Activated T-cell treated with anti-CD3 and anti-CD28 coated beads for 4 hours (primary cell): ENCODE data around the gene PDLIM5.
"Not testable (repeated sequence)": the region's sequence is repeated elsewhere in the genome, so short reads cannot be mapped to it uniquely, and the experiment has no call there.

ENCODE experiments used
- DNase-seq: peaks from one replicate; pipeline ENCODE4 v3.0.0-alpha.2; 2020

The PDLIM5 gene, protein sequence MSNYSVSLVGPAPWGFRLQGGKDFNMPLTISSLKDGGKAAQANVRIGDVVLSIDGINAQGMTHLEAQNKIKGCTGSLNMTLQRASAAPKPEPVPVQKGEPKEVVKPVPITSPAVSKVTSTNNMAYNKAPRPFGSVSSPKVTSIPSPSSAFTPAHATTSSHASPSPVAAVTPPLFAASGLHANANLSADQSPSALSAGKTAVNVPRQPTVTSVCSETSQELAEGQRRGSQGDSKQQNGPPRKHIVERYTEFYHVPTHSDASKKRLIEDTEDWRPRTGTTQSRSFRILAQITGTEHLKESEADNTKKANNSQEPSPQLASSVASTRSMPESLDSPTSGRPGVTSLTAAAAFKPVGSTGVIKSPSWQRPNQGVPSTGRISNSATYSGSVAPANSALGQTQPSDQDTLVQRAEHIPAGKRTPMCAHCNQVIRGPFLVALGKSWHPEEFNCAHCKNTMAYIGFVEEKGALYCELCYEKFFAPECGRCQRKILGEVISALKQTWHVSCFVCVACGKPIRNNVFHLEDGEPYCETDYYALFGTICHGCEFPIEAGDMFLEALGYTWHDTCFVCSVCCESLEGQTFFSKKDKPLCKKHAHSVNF

DNA sequence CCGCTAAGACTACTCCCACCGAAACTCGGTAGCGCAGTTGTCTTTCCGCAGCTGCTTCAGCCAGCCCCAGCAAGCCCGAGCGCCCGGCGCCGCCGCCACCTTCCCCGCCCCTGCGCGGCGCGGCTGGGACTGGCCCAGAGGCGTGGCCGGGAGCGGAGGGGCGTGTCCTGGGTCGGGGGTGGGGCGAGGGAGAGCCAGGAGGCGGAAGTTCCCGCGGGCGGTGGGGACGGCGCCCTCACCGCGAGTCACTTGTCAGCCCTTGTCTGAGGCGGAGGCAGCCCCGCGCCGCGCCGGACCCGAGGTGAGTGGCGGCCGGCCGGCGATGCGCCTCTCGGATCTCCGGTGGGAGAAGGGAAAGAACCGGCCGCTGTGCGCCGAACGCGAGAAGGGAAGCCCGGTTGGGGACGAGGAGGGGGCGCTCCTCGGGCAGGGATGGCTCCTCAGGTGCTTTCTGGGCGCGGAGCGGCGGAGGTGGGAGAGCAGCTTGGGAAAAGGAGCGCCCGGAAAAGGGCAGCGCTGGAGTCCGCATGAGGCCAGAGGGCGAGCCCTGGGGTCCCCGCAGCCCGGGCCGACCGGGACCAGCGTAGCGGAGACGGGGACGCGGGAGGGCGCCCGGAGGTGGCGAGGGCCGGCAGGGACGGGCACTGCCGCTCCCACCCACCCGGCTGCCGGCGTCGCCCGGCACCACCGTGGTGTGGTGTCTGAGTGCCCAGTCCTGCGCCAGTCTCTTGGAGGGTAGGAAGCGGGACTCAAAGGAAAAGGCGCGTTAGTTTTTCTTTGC is at the start of gene PDLIM5:
PDLIM5 (plus strand) TSS at position 248 of the 781 bp plus-strand sequence. CDS start 3,347 bp downstream, outside the sequence.
- peak; percentile 82 for DNase-seq

DNA sequence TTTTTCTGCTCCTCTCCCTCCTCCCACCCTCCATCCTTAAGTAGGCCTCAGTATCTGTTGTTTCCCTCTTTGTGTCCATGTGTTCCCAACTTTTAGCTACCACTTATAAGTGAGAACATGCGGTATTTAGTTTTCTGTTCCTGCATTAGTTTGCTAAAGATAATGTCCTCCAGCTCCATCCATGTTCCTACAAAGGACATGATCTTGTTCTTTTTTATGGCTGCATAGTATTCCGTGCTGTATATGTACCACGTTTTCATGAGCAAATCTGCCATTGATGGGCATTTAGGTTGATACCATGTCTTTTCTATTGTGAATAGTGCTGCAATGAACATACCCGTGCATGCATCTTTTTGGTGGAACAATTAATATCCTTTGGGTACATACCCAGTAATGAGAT is 49.3 kb upstream of the PDLIM5 start:
- DNase-seq: not testable (repeated sequence)

DNA sequence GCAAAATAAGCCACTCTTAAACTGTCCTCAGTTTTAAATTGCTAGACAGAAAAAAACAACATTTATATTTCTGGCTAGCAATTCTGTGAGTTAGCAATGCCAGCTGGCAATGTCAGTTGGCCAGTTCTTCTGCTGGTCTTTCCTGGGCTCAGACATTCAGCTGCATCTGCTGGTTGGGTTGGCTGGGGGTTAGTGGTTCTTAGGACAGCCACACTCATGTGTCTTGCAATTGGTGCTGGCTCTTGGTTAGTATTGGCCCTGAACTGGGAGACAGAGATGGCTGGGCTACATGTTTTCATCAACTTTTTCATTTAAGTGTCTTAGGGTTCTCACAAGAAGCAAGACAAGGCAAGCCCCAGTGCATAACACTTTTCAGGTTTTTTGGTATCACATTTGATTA is 48.0 kb upstream of the PDLIM5 start:
- DNase-seq: no peak

DNA sequence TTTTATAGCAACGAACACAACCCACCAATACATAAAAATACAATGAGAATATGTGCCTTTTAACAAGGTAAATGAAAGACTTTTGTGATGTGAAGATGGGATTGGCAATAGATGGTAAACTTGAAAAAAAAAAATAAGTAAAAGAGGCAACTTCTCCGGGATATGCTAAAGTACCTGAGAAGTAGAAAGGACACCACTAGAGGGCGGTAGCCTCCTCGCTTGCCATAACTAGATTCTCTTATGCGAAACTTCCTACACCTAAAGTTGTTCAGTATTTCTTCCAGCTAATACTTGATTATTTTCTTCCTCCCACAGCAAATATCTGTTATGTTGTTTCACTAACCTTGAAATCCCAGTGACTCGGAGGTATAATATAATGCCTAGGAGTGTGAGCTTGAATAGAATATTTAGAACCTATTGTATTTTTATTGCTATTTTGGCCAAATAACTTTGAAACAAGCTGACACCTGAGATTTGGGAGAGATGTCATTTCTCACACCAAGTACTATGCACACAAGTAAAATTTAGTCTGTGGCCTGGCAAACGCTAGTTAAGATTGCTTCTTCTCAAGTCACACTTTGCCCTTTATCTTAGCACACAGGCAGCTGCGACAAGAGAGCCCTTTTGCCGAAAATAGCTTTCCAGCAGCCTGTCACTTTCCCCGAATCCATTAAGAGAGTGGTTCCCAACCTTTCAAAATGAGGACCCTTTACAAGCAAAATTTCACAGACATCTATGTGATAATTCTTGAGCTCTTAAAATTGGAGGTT is 44.9 kb upstream of the PDLIM5 start:
- DNase-seq: peak; percentile 41

DNA sequence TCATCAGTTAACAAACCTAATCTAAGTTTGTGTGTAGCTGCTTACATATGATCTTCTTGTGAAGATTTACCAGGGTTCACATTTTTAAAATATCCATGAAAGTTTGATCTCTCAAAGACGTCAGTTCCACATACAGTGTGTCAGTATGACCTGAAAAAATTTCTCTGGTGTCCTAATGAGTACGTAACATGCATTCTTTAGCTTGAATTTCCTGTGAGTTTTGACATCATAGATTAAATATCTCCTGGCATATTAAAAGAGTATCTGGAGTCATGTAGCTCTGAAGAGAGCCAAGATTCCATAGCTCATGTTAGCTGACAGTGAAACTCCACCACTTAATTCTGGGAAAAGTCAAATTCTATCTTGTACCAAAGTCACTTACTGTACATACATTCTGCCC is 43.9 kb upstream of the PDLIM5 start:
- DNase-seq: no peak

DNA sequence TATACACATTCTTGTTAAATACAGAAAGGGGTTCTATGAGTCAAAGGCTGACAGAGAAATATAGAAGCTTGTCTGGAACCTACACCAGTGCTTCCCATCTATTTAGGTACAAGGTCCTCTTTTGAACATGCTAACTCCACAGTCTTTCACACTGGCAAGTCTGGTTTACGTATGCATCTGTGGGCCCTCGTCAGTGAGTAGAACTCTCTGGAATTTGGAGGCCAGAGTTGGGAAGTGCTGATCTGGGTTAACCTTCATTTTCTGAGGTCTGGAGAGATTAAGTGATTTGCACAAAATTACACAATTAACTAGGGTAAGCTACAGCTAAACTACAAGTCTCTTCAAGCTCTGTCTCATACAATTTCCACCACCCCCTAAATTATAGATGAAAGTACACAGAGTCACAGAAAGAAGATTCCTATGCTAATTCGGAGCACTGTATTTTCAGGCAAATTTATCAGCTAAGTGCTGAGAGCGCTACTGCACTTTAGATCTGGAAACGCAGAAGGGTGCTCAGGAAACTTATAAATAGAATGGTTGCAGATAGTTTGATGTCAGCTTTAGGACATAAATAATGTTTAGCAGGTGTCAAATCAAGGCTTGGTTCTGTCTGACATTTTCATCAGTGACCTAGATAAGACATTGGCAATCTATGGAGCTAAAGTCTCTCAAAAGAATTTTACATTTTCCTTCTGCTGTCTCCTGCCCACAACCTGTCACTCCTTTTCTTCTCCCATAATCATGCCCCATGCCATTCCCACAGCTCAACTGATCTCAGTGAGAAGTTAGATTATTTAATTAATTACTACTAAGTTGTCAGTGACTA is 43.0 kb upstream of the PDLIM5 start:
- no peak for DNase-seq

DNA sequence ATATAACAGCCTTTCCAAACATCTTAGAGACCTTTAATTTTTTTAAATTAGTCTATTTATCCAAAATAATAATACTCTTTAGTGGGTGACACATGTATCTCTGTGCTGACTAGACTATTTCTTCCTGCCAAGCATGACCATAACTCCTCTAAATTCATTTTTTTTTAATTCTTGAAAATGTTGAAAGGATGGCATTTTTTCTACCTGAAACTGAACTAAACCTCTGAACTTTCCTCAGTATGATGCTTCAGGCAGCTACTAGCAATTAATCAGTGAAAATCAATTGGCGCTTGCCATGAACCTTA is 42.4 kb upstream of the PDLIM5 start:
- DNase-seq: no peak

DNA sequence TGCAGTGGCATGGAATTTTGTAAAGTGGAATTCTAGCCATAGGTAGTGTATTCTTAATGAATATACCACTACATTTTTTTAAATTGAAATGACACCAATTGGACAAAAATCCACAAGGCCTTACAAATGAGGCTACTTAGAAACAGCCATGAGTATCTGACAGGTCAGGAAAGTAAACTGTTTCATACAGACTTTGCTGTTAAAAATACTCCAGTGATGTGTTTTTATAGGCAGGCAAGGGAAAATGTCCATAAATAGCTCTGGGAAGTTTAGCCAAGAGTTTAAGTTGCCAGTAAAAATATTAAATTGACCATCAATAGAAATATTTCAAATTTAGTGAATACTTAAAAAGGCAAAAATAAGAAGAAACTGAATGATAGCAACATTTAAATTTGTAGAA is 41.8 kb upstream of the PDLIM5 start:
- no peak for DNase-seq

DNA sequence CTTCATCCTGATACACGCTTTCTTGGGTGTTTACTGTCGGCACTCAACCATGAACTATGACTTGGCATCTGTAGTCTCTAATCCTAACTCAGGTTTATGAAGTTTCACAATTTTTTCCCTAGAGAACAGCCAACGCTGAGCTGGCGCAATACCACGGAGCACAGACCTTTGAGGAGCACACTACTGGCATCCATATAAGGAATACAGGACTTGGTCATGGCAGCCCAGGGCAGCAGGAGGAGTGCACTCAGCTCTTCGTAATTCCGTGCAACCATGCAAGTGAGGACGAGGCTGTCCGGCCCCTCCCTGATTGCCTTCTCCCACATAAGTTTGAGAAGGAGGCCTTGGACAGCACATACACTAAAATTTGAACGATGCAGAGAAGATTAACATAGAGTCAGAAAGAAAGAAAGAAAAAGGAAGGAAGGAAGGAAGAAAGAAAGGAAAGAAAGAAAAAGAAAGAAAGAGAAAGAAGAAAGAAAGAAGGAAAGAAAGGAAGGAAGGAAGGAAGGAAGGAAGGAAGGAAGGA is 41.0 kb upstream of the PDLIM5 start:
- no peak for DNase-seq

DNA sequence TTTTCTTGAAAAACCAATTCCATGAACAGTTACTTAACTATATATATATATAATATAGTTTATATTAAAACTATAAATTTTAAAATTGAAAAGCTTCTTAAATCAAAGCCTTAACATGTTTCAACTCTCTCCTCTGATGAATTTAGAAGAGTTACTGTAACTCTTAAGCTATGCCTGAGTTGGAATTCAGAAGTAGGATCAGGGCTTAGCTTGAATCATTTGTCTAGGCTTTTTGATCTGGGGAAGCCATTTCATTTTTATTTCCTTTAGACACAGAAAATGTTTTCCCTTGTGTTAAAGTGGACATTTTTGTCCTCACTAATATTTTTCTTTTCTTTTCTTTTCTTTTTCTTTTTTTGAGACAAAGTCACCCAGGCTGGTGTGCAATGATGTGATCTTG is 40.4 kb upstream of the PDLIM5 start:
- DNase-seq: no peak

DNA sequence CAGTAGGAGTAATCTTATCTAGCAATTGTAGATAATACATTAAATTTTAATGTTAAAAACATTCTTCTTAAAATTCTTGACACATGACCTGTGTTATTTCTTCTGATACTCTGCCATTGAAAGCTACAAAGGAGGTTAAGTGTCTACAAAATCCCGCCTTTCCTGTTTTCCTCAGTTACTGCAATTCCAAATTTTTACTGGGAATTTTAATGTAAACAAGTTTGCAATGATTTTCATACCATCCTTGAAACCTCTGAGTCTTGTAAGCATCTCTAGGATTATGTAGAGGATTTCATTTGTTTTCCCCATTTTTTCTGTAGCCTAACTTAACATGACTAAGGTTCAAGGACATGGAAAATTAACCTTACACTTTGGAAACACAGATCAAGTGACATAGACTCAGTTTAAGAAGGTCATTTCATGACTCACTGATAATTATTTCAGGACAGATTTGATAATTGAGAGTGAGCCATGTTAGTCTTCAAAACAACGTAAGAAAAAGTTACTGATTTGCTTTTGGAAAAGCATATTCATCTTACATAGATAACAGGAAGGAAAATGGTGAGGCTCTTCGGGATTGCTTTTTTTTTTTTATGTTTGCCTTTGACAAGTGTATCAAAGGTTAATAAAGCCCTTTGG is 39.6 kb upstream of the PDLIM5 start:
- no peak for DNase-seq

DNA sequence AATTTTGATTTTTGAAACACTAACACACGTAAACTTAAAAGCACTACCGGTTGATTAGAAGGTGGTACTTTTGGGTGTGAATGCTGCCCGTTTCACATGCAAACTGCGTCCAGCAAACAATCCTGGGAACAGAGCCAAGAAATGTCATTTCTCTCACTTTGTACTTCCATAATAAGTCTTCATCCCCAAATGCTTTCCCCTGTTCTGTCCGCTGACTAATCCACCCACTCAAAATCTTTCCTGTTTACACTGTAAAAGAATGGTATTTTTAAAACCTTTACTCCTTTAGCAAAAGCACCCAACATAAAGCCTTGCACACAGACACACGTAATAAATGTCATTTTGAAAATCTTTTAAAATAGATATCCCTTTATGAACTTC is 39.1 kb upstream of the PDLIM5 start:
- no peak for DNase-seq

DNA sequence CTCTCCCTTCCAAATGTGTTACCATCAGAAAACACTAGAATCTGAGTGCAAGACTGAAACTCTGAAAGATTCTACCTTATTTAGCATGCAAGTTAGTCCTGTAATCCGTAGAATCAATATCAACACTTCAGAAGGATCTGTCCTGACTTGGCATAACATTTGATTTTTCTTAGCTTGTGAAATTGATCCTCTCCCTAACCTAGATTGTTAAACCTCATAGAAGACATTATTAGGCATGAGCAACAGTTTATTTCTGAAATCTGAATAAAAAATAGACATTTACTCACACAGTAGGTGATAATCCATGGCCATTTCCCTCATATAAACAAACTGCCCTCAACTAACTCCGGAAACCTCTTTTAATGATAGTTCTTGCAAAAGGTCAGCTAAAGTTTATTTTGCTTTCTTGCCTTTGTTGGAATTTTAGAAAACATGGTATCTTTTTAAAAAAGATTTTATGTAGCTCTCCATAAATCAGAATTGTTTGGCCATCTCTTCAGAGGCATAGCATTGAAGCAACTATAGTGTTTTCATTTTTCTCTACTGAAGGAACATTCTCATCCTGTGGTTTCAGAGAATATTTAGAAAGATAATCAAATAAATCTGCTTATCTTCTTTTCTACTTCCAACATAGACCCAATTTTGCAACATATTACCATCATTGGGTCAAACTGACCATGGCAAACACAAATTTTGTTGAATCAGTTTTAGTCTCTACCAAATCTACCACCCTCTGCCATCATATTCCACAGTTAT is 38.5 kb upstream of the PDLIM5 start:
- no peak for DNase-seq

DNA sequence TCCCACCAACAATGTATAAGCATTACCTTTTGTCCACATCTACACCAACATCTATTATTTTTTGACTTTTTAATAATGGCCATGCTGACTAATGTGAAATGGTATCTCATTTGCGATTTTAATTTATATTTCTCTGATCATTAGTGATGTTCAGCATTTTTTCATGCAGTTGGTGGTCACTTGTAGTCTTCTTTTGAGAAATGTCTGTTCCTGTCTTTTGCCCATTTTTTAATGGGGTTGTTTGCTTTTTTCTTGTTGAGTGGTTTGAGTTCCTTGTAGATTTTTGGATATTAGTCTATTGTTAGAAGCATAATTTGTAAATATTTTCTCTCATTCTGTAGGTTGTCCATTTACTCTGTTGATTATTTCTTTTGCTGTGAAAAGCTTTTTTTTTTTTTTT is 36.8 kb upstream of the PDLIM5 start:
- DNase-seq: no peak

DNA sequence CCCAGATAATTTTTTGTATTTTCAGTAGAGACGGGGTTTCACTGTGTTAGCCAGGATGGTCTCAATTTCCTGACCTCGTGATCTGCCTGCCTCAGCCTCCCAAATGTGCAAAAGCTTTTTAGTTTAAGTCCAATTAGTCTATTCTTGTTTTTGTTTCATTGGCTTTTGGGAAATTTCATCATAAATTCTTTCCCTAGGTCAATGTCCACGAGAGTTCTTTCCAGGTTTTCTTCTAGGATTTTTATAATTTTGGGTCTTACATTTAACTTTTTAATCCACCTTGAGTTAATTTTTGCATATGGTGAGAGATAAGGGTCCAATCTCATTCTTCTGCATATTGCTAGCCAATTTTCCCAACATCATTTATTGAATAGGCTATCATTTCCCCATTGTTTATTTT is 36.3 kb upstream of the PDLIM5 start:
- DNase-seq: no peak

DNA sequence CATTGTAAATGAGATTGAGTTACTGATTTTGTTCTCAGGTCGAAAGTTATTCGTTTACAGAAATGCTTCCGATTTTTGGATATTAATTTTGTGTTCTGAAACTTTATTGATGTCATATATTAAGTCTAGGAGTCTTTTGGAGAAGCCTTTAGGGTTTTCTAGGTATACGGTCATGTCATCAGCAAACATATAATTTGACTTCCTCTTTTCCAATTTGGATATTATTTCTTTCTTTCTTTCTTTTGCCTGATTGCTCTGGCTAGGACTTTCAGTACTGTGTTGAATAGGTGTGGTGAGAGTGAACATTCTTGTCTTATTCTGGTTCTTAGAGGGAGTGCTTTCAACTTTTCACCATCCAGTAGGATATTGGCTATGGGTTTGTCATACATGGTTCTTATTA is 35.4 kb upstream of the PDLIM5 start:
- DNase-seq: no peak

DNA sequence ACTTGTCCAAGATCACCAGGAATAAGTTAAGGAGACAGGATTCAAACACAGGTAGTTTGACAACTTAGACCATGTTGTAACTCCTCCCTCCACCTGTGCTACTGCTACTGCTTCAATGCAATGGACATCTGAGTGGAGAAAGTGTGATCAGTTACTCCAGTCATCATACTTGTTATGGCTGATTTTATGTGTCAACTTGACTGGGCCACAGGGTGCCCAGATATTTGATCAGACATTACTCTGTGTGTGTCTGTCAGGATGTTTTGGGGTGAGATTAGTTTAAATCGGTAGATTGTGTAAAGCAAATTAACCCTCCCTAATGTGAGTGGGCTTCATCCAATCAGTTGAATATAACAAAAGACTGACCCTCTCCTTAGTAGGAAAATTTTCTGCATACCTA is 34.8 kb upstream of the PDLIM5 start:
- DNase-seq: no peak

DNA sequence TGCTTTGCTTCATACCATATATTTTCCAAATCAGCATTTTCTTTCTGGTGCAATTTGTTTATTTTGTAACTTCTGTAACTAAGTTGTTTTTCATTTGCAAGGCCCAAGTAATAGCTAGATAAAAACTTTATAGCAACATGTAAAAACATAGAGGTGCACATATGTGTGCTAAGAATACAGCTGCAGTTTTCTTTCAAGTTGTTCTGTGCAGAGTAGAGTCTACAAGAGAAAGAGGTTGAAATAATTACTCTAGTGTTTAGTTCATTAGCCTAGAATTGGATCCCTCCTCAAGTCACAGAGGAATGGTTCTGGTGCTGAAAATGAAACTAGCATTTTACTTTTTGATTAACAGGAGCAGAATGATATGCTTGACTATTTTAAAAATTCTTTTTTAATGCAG is 32.2 kb upstream of the PDLIM5 start:
- no peak for DNase-seq

DNA sequence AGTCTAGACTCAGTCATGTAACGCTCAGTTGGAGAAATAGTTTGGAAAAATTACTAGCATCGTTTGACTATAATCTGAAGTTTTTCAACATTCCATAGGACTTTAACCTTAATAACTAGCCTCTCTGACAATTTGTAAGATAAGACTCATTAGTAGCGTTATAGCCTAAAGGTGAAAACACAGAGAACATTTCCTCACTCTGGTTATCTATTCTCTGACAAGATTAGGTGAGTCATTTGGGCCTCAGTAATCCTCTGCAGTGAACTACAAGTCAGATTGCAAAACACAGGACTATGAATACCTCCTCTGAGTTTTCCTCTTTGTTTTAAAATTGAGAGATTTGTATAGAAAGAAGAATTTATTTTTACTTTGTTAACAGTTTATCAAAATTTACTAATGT is 31.8 kb upstream of the PDLIM5 start:
- no peak for DNase-seq

DNA sequence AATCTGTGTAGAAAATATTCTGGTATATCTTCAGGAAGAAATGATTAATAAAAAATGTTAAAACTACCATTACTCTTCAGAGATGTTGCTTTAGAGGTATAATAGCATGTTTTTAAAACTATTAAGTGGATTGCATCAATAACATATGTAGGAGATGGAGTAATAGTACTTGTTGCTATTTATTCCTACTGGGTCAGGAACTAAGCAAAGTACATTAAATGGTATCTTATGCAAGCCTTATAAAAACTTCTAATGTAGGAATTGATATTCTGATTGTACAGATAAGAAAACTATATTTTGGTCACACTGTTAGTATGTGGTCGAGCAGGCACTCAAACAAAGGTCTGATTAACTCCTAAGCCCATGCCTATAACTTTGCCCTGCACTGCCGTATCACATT is 31.4 kb upstream of the PDLIM5 start:
- no peak for DNase-seq

DNA sequence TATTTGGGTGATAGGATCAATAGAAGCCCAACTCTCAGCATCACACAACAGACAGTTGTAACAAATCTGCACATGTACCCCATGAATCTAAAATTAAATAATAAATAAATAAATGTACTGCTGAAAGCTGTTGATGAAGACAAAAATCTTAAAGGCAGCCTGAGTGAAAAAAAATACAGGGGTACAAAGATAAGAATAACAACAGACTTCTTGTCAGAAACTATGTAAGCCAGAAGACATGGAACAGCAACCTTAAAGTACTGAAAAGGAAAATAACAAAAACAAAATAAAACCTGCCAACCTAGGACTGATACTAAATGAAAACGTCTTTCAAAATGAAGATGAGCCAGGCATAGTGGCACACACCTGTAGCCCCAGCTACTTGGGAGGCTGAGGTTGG is 25.0 kb upstream of the PDLIM5 start:
- no peak for DNase-seq
